ENCODE data around the gene PLEKHH1. TPM values are rescaled to one million over a fixed set of nuclear protein-coding genes. Genes with fewer than 3 reads are reported as not detected.

PLEKHH1 gene
- total RNA-seq, 2 donors from 2014 or later = 32.7 to 54.7 TPM

GRCh38 chr14:67602076-67602475 is 69.0 kb downstream of the PLEKHH1 start:
- H3K27ac ChIP-seq = no peak overlapping the region
- no peak overlapping the region for H3K4me3 ChIP-seq
- TF ChIP-seq CTCF (IDR thresholded peaks at IDR 0.05) (no peak), POLR2A (IDR thresholded peaks at IDR 0.05) (no peak)
- peaks cover 22% of the 10 kb centered on the region for H3K4me1 ChIP-seq
- H3K36me3 ChIP-seq (replicated peaks in 1 of 2; ENCODE audit: insufficient read depth in 1 of 2, low read depth in 2 of 2) = no peaks in the 10 kb centered on the region
- DNase-seq (no peak), ATAC-seq (no peak)
- intact Hi-C loops (cut with DNase I) = no loop called here
- H3K9me3 ChIP-seq = no peaks in the 10 kb centered on the region
- H3K27me3 ChIP-seq = no peaks in the 10 kb centered on the region
- WGBS, 2 donors = 68 to 69% methylated on average over 7 of the region's 7 CpGs

GRCh38 chr14:67602995-67603545 is 70.0 kb downstream of the PLEKHH1 start:
- no peak for ATAC-seq

GRCh38 chr14:67607646-67608045 is 74.6 kb downstream of the PLEKHH1 start:
- Histone ChIP-seq H3K36me3 (replicated peaks in 1 of 2; ENCODE audit: insufficient read depth in 1 of 2, low read depth in 2 of 2) (no peaks in the 10 kb centered on the region), H3K27me3 (no peaks in the 10 kb centered on the region), H3K9me3 (no peaks in the 10 kb centered on the region), H3K4me3 (no peak overlapping the region), H3K27ac (no peak overlapping the region), H3K4me1 (no peaks in the 10 kb centered on the region)
- TF ChIP-seq POLR2A (IDR thresholded peaks at IDR 0.05) = no peak
- no peak for TF ChIP-seq CTCF (IDR thresholded peaks at IDR 0.05)
- DNase-seq = no peak
- intact Hi-C loops (cut with DNase I) = no loop called here
- no peak for ATAC-seq
- 92% methylated on average over 5 of the region's 5 CpGs for WGBS, 2 donors

More at GRCh38 chr14:67602995-67603545, 70.0 kb downstream of the PLEKHH1 start:
- Histone ChIP-seq H3K27ac (no peak overlapping the region), H3K9me3 (no peaks in the 10 kb centered on the region), H3K36me3 (replicated peaks in 1 of 2; ENCODE audit: insufficient read depth in 1 of 2, low read depth in 2 of 2) (no peaks in the 10 kb centered on the region), H3K27me3 (no peaks in the 10 kb centered on the region), H3K4me1 (peaks cover 19% of the 10 kb centered on the region), H3K4me3 (no peak overlapping the region)
- no peak for DNase-seq
- 70 to 74% methylated on average over 5 of the region's 5 CpGs for WGBS, 2 donors
- TF ChIP-seq CTCF (IDR thresholded peaks at IDR 0.05) (no peak), POLR2A (IDR thresholded peaks at IDR 0.05) (no peak)
- intact Hi-C loops (cut with DNase I) = no loop called here

GRCh38 chr14:67609642-67610310 is 76.7 kb downstream of the PLEKHH1 start:
- TF ChIP-seq POLR2A (IDR thresholded peaks at IDR 0.05) = no peak
- no peak for TF ChIP-seq CTCF (IDR thresholded peaks at IDR 0.05)
- no peak for ATAC-seq
- Histone ChIP-seq H3K27ac (no peak overlapping the region), H3K36me3 (replicated peaks in 1 of 2; ENCODE audit: insufficient read depth in 1 of 2, low read depth in 2 of 2) (no peaks in the 10 kb centered on the region), H3K4me3 (no peak overlapping the region), H3K4me1 (no peaks in the 10 kb centered on the region), H3K9me3 (no peaks in the 10 kb centered on the region), H3K27me3 (no peaks in the 10 kb centered on the region)
- WGBS, 2 donors = 75 to 76% methylated on average over 10 of the region's 10 CpGs
- intact Hi-C loops (cut with DNase I) = no loop called here
- DNase-seq = no peak

GRCh38 chr14:67610491-67610890 is 77.4 kb downstream of the PLEKHH1 start:
- H3K27ac ChIP-seq = no peak overlapping the region
- no peaks in the 10 kb centered on the region for H3K36me3 ChIP-seq (replicated peaks in 1 of 2; ENCODE audit: insufficient read depth in 1 of 2, low read depth in 2 of 2)
- DNase-seq (no peak), ATAC-seq (no peak)
- H3K27me3 ChIP-seq = no peaks in the 10 kb centered on the region
- no peaks in the 10 kb centered on the region for H3K9me3 ChIP-seq
- 58 to 63% methylated on average over 1 of the region's 1 CpG for WGBS, 2 donors
- no peak overlapping the region for H3K4me3 ChIP-seq
- no peaks in the 10 kb centered on the region for H3K4me1 ChIP-seq
- no peak for TF ChIP-seq POLR2A (IDR thresholded peaks at IDR 0.05)
- no peak for TF ChIP-seq CTCF (IDR thresholded peaks at IDR 0.05)
- intact Hi-C loops (cut with DNase I) = no loop called here
